Esophagus muscularis mucosa (tissue), 4 donors: ENCODE results near the gene NCBP1. TPM values are rescaled to one million over a fixed set of nuclear protein-coding genes. Genes with fewer than 3 reads are reported as not detected.
"Not testable (repeated sequence)": the region's sequence is repeated elsewhere in the genome, so short reads cannot be mapped to it uniquely, and the experiment has no call there.

Source experiments
- DNase-seq: peaks from one replicate; pipeline ENCODE4 v3.0.0-alpha.2; 2017; ENCODE audit errors: extremely low spot score
- H3K27ac ChIP-seq, 4 donors: fragments of 200-600 bp; sonication (generic); replicated peaks in 1 of 4; 1 replicate in 3 of 4; 2 replicates in 1 of 4; pipeline ENCODE4 v1.5.1; 2016 to 2019; ENCODE audit warnings: mild to moderate bottlenecking in 1 of 4
- H3K27me3 ChIP-seq, 4 donors: fragments of 200-600 bp; sonication (generic); one replicate each; pipeline versions ENCODE4 v1.5.1 to v1.6.0; 2016 to 2019
- H3K36me3 ChIP-seq, 4 donors: fragments of 200-600 bp; sonication (generic); one replicate each; pipeline ENCODE4 v1.5.1; 2016 to 2019
- H3K4me1 ChIP-seq, 4 donors: fragments of 200-600 bp; sonication (generic); one replicate each; pipeline ENCODE4 v1.5.1; 2016 to 2019
- H3K4me3 ChIP-seq, 4 donors: fragments of 200-600 bp; sonication (generic); 1 replicate in 2 of 4; 2 replicates in 2 of 4; pipeline ENCODE4 v1.5.1; 2016 to 2019; ENCODE audit warnings: mild to moderate bottlenecking in 4 of 4, moderate library complexity in 1 of 4
- H3K9me3 ChIP-seq, 4 donors: fragments of 200-600 bp; sonication (generic); 1 replicate in 3 of 4; 2 replicates in 1 of 4; pipeline ENCODE4 v1.5.1; 2016 to 2019
- CTCF ChIP-seq, 3 experiments: fragments of 200-600 bp in 2 of 3; fragments of 450-650 bp in 1 of 3; sonication (generic) in 2 of 3; IDR thresholded peaks; one replicate each; pipeline ENCODE4 v1.5.1; 2017 to 2019; ENCODE audit warnings: antibody characterized with exemption in 3 of 3, mild to moderate bottlenecking in 2 of 3, moderate library complexity in 1 of 3
- EP300 ChIP-seq: sonication (generic); formaldehyde crosslinking; IDR thresholded peaks from one replicate; pipeline ENCODE4 v1.6.1; 2017; ENCODE audit warnings: antibody characterized with exemption
- POLR2A ChIP-seq: fragments of 450-650 bp; IDR thresholded peaks from one replicate; pipeline ENCODE4 v1.6.1; 2017; ENCODE audit warnings: antibody characterized with exemption, moderate library complexity, mild to moderate bottlenecking, low read depth
- POLR2AphosphoS5 ChIP-seq, 2 donors: sonication (generic); formaldehyde crosslinking; IDR thresholded peaks; one replicate each; pipeline ENCODE4 v1.6.1; 2017; ENCODE audit warnings: antibody characterized with exemption in 2 of 2
- WGBS: methylation state at CpG from one replicate; pipeline ENCODE4 v1.1.5; 2018; 5-methylcytosine and 5-hydroxymethylcytosine counted together
- intact Hi-C: fragments of 100-400 bp; cut with DNase I; formaldehyde crosslinking; loops from one replicate; pipeline ENCODE4 v1.15.1; 2023
- total RNA-seq, 4 donors: library from RNA; depleted of rRNA; stranded (reverse); fragments of >200 nt; gene quantifications; one replicate each; pipeline versions ENCODE4 v1.1.0 to v1.2.1, GENCODE V29; 2016

NCBP1 gene
- 10 to 100 TPM; 12.0 to 14.8 (median 14.6) TPM for total RNA-seq

- peak within 1 kb of the TSS; percentile 72 to 95 (median 88) for H3K4me3 ChIP-seq
These were observed at the start of gene NCBP1, which contains the start of gene TSTD2 for GRCh38 chr9:97632985-97633858. Gene NCBP1 (plus strand): TSS chr9:97633821. CDS start chr9:97633882, 61 bp downstream. Gene TSTD2 (minus strand): TSS chr9:97633368. CDS start chr9:97627562, 5,806 bp downstream.

GRCh38 chr9:97584778-97585177 lies 48.8 kb upstream of the NCBP1 start:
- H3K36me3 ChIP-seq: peaks cover 0 to 19% (median 2%) of the 10 kb centered on the region in 4 donors
- WGBS: no CpG with 5 or more reads among the region's 2 CpGs
- intact Hi-C loops, H3K9me3 ChIP-seq, H3K4me3 ChIP-seq, DNase-seq, H3K27me3 ChIP-seq, H3K4me1 ChIP-seq, H3K27ac ChIP-seq: not testable (repeated sequence)

More at GRCh38 chr9:97632985-97633858, at the start of gene NCBP1, which contains the start of gene TSTD2:
- intact Hi-C loops: no loop called here
- DNase-seq: peak; percentile 99
- peaks cover 42 to 73% (median 66%) of the 10 kb centered on the region in 4 donors for H3K4me1 ChIP-seq
- no peaks in the 10 kb centered on the region for H3K36me3 ChIP-seq
- H3K27ac ChIP-seq: peak within 1 kb of the TSS; percentile 92 to 98 (median 96)
- peak; percentile 68 for TF ChIP-seq POLR2A
- TF ChIP-seq CTCF (IDR thresholded peaks at IDR 0.05): no peak
- TF ChIP-seq EP300: no peak
- peak; percentile 85 to 95 for TF ChIP-seq POLR2AphosphoS5 (IDR thresholded peaks at IDR 0.05)
- no peaks in the 10 kb centered on the region for H3K9me3 ChIP-seq
- H3K27me3 ChIP-seq: no peaks in the 10 kb centered on the region
- 0% methylated on average over 36 of the region's 83 CpGs for WGBS

- H3K27me3 ChIP-seq, DNase-seq, intact Hi-C loops, H3K4me3 ChIP-seq, H3K9me3 ChIP-seq, H3K27ac ChIP-seq, H3K4me1 ChIP-seq: not testable (repeated sequence)
- H3K36me3 ChIP-seq: peaks cover 4 to 30% (median 9%) of the 10 kb centered on the region in 4 donors
- WGBS: 90% methylated on average over 5 of the region's 7 CpGs
These were observed 46.7 kb upstream of the NCBP1 start for GRCh38 chr9:97586909-97587308.

GRCh38 chr9:97591535-97591934 lies 42.1 kb upstream of the NCBP1 start:
- TF ChIP-seq POLR2A (no peak), POLR2AphosphoS5 (IDR thresholded peaks at IDR 0.05) (no peak), CTCF (IDR thresholded peaks at IDR 0.05) (no peak), EP300 (no peak)
- DNase-seq: no peak
- intact Hi-C loops: no loop called here
- H3K36me3 ChIP-seq: peaks cover 4 to 51% (median 23%) of the 10 kb centered on the region in 4 donors
- peaks cover 19 to 36% (median 29%) of the 10 kb centered on the region in 4 donors for H3K4me1 ChIP-seq
- H3K9me3 ChIP-seq: no peaks in the 10 kb centered on the region
- WGBS: 82% methylated on average over 6 of the region's 6 CpGs
- no peaks in the 10 kb centered on the region for H3K27me3 ChIP-seq
- no peak overlapping the region for H3K4me3 ChIP-seq
- no peak overlapping the region for H3K27ac ChIP-seq

- intact Hi-C loops: no loop called here
- H3K36me3 ChIP-seq: peaks cover 0 to 45% (median 23%) of the 10 kb centered on the region in 4 donors
- TF ChIP-seq EP300 (no peak), POLR2A (no peak), CTCF (IDR thresholded peaks at IDR 0.05) (no peak), POLR2AphosphoS5 (IDR thresholded peaks at IDR 0.05) (no peak)
- DNase-seq: no peak
- no peak overlapping the region for H3K4me3 ChIP-seq
- peaks cover 23 to 42% (median 35%) of the 10 kb centered on the region in 4 donors for H3K4me1 ChIP-seq
- 84% methylated on average over 1 of the region's 1 CpG for WGBS
- H3K27me3 ChIP-seq: no peaks in the 10 kb centered on the region
- no peaks in the 10 kb centered on the region for H3K9me3 ChIP-seq
- no peak overlapping the region for H3K27ac ChIP-seq
These were observed 41.5 kb upstream of the NCBP1 start for GRCh38 chr9:97592126-97592525.
